GM18526 (cell line): ENCODE data around the gene MFSD6.

ENCODE experiments used
- POLR2A ChIP-seq: IDR thresholded peaks from 3 replicates; pipeline ENCODE4 v1.6.1; 2011; ENCODE audit not compliant: insufficient read length; ENCODE audit errors: extremely low read depth

MFSD6 gene

DNA sequence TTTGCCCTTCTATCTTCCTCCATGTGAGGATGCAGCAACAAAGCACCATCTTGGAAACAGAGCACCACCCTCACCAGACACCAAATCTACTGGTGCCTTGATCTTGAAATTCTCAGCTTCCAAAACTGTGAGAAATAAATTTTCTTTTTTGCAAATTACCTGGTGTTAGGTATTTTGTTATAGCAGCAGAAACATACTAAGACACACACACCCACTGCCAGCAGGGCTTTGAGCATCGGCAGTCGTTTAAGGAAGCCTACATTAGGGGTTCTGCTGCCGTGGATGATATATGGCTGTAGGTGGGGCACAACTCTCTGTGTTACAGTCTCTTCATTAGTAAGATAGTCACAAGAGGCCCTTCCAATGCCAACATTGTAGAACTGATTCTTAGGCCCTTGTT lies 20.7 kb upstream of the MFSD6 start:
- TF ChIP-seq POLR2A, result no peak

DNA sequence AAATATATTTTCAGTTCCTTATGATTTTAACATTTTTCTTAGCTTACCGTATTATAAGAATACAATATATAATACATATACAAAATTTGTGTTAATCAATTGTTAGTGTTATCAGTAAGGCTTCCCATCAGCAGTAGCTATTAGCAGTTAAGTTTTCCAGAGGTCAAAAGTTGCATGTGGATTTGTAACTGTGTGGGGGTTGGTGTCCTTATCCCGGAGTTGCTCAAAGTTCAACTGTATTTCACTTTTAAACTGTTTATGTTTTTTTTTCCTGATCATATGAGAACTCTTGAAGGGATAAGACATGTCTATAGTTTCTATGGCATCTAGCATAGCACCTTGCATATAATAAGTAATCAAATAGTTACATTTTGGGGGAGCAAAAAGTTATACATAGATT lies 11.9 kb upstream of the MFSD6 start:
- TF ChIP-seq POLR2A, result no peak

DNA sequence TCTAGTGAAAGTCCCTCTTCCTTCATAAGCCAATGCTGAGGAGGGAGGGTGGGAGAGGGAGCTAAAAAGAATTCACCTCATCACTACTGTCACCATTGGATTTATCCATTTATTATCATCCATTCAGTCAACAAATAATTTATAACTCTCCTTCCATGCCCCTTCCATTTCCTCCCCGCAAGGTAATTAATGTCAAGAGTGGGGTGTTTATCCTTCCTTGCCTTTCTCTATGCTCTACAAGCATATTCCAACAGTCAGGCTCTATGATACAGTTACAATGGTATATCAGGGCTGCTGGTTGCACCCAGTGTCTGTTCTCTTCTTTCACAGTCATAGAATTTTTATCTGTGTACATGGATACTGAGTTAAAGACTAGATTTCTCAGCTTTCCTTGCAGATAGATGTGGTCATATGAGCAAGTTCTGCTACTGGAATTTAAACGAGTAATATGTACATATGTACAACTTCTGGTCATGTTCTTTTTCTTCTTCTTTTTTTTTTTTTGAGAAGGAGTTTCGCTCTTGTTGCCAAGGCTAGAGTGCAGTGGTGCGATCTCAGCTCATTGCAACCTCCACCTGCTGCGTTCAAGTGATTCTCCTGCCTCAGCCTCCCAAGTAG lies 5.1 kb upstream of the MFSD6 start:
- TF ChIP-seq POLR2A, result no peak

DNA sequence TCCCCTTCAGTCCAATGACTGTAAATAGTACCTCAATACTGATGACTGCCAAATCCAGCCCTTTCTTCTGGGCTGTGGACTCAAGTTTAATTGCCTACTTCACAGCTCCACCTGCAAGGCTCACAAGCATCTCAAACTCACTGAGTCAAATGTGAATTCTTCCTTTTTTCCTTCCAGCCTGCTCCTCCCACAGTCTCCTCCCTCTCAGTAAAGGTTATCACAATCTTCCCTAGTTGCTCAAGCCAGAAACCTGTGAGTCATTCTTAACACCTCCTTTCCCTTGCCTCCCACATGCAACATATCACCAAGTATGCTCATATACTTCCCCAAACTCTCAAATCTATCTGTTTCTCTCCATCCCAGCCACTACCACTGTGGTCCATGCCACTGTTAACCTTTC lies 3.7 kb upstream of the MFSD6 start:
- no peak for TF ChIP-seq POLR2A

DNA sequence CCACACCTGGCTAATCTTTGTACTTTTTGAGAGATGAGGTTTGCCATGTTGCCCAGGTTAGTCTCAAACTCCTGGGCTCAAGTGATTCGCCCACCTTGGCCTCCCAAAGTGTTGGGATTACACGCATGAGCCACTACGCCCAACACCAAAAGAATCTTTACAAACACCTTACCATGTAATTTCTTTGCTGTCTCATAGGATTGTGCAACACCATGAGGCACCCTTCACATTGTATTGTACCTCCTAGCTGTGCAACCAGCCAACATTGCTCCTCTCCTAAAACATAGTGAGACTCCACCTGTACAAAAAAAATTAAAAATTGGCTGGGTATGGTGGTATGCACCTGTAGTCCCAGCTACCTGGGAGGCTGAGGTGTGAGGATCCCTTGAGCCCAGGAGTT lies 3.1 kb upstream of the MFSD6 start:
- no peak for TF ChIP-seq POLR2A

DNA sequence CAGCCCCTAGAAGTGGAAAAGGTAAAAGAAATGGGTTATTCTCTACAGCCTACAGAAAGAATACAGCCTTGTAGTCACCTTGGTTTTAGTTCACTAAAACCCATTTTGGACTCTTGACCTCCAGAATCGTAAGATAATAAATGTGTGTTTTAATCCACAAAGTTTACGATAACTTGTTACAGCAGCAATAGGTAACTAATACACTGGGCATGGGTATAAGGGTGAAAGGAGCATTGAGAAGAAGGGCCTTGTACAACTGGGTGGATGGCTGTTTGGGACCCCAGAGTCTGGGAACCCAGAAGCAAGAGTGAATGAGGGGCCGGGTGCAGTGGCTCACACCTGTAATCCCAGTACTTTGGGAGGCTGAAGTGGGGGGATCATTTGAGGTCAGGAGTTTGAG lies 2.2 kb upstream of the MFSD6 start:
- TF ChIP-seq POLR2A, result no peak

DNA sequence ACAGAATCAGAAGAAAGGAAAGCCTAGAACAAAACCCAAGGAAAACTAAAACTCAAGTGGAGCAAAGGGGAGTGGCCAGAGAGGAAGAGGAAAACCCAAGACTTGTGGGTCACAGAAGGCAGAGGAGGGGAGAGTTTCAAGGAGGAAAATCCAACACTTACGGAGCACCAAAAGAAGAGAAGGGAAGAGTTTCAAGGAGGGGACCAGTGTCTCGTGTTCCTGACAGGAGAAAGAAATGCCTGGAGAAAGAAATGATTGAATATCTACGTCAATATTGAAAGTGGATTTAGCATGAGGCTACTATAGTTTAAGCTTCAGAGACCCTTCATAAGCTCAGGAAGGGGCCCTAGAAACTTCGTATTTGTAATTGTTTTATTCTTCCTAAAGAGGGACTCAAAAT lies 1.4 kb upstream of the MFSD6 start:
- no peak for TF ChIP-seq POLR2A

DNA sequence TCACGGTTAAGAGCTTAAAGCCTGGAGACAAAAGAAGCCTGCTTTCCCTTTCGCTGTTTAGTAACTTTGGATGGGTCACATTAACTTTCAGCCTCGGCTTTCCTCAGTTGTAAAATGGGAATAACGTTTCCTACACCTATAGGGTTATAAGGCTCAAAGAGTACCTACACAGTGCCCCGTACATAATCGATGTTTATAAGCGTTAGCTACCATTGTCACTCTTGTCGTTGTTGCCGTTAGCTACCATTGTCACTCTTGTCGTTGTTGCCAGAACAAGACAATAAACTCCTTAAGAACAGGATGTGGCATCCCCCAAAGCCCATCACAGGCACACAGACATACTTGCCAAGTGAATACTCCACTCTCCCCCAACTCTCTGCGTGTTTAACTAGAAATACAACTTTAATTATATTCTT lies 901 bp upstream of the MFSD6 start:
- no peak for TF ChIP-seq POLR2A

DNA sequence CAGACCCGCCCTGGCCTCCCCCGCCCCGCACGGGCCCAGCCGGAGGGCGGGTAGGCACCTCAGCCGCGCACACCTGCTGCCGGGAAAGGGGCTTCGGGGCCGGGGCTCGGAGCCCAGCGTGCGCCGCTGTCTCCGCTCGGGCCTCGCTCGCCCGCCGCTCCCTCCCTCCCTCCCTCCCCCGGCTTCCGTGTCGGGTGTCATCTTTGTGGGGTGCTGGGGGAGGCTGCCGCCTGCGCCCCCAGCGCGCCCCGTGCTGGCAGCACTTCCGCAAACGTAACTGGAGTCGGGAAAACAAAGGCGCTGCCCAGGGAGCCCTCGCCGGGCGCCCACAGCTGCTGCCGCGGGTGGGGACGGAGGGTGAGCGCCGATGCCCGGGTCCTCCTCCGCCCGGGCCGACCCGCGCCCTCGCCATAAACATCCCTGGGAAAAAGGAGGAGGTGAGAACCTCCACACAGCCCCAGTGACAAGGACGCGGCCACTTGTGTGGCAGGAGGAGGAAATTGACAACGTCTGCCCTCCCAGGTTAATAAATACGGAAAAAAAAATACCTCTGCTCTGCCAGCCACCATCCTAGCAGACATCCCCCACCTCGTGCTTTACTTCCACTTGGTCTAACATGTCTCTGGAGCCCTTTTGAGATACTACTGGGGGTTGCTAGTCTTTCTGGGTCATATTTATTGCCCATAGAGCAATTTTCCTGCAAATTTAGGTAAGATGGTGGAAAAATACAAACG lies 550 bp downstream of the MFSD6 start:
- TF ChIP-seq POLR2A, result peak; percentile 70

DNA sequence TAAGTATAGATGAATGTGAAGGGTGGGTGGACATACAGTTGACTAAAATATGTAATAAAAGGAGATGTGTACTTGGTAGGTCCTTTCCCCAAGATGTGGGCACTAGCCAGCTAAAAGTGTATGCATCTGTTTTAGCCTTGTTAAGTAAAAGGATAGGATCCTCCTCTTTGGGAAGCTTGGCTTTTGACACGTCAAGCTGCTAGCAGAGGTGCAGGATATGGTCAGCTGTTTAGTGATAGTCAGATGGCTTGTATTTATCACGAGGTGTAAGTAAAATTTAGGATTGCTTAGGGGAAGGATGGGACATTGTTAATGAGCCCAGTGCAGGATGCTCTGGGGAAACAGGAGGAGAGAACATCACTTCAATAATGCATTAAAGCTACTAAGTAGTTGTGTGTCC lies 1.5 kb downstream of the MFSD6 start:
- TF ChIP-seq POLR2A, result no peak

DNA sequence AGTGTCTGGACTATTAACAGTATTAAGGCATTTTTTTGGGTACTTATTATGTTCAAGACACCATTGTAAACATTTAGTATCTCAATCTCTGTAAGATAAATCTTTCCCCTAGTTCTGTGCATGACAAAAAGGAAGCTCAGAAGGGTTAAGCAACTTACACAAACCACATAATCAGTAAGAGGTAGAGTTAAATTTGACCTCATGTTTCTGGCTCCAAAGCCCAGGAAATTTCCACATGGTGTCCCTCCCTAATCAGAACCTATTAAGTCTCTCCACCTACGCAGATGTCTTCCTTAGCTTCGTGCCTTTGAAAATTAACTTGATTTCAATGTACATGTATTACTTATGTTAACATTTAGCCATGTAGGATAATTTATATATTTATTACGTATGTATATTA lies 2.0 kb downstream of the MFSD6 start:
- no peak for TF ChIP-seq POLR2A

DNA sequence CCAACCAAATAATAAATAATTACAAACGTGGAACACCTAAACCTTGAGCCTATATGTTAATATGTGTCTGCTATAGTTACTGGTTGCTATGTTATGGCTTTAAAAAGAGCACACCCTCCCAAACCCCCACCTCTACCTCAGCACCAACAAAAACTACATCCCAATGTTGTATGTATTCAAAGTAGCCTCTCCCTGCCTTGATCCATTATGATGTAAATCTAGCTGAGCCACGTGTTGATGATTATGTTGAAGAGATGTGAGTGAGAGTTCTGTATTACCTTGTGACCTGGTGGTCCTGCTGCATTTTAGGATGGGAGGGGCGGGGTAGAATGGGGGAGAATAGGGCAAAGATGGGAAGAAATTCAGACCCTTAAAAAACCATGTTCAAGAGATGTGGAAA lies 4.8 kb downstream of the MFSD6 start:
- TF ChIP-seq POLR2A, result no peak

DNA sequence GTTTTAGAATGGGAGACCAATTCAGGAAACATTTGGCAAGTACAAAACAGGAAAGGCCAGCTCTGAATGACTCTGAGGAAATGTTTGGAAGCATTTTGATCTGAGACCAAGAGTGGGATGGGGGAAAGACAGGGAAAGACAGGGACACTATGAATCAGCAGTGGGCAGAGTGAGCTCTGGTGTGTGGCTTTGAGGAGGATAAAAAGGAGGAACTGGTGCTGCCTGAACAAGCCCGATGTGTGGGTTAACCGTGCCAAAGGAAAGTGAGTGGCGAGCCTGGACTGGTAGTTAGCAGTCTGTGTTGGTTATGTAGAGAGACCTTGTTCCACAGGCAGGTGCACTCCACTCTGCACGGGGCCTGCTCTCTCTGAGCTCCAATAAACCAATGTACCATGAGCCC lies 5.3 kb downstream of the MFSD6 start:
- no peak for TF ChIP-seq POLR2A

DNA sequence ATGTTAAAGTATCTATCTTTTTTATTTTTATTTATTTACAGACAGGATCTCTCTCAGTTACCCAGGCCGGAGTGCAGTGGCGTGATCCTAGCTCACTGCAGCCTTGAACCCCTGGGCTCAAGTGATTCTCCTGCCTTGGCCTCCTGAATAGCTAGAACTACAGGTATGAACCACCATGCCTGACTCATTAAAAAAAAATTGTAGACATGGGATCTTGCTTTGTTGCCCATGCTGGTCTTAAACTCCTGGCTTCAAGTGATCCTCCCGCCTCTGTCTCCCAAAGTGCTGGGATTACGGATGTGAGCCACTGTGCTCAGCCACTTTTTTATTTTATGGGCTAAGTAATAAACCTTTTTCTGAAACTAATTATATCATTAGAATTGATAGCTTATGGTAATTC lies 7.1 kb downstream of the MFSD6 start:
- TF ChIP-seq POLR2A, result no peak

DNA sequence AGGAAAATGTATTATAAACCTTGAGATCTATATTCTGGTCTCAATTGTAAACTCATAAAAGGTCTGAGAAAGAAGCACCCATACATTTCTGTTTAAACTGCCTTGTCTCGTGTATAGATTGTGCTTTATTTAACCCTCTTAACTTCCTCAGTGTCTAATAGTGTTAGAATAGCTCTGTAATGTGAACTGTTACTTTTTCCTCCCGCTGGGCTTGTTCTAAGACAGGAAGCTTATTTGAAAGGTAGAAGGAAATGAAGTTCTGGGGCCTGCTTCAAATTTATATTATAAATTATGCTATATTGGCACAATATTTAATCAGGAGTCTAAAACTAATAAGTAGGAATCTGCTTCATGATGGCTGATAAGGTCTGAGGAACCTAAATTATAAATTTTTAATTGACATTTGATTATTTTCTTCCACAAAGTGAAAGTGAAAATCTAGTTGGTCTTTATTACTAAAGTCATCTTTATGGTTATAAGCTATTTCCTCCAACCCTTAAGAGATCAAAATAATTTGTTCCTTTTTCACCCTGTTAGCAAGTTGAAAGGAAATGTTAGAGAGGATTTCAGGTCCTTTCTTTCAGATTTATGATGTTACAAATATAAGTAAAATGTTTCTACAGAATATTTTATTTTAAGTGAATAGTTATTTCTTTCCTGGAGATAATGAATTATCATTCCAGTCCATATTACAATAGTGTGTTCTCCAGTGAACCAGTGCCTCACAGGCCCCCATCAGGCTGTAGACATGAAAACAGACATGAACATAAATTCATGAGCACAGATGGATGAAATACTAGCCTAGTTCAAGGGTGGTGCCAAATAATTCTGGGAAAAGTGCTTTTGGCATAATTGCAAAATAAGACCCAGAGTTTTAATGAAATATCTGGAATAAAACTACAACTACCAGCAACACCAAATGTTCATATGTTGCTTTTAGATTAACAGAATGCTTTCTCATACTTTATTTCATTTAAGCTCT lies 7.9 kb downstream of the MFSD6 start:
- TF ChIP-seq POLR2A, result no peak
